Kidney (tissue), 14 donors: ENCODE measurements around the gene RUNDC3A. TPM values are rescaled to one million over a fixed set of nuclear protein-coding genes. Genes with fewer than 3 reads are reported as not detected.

Experiments used
- DNase-seq, 5 donors: peaks; one replicate each; pipeline ENCODE4 v3.0.0-alpha.2; 2013 to 2020
- FAIRE-seq: peaks from 2 replicates; lab custom pipeline; 2012; peaks lifted over from hg19 to GRCh38; lab: Jason Lieb, UNC
- H3K27ac ChIP-seq, 2 donors: one replicate each; pipeline ENCODE4 v1.7.0; 2013; ENCODE audit warnings: low read depth in 2 of 2, low read length in 2 of 2, inconsistent platforms in 1 of 2
- H3K27me3 ChIP-seq: one replicate; pipeline ENCODE4 v1.7.1; 2013; ENCODE audit warnings: low read length, inconsistent platforms; ENCODE audit not compliant: control insufficient read depth, insufficient read depth
- H3K36me3 ChIP-seq, 3 donors: one replicate each; pipeline versions ENCODE4 v1.7.0 to v1.7.1; 2013; ENCODE audit warnings: low read length in 3 of 3, control low read depth in 1 of 3, inconsistent platforms in 1 of 3; ENCODE audit not compliant: insufficient read depth in 3 of 3, control insufficient read depth in 2 of 3
- H3K4me1 ChIP-seq, 3 donors: one replicate each; pipeline versions ENCODE4 v1.7.0 to v1.7.1; 2013; ENCODE audit warnings: low read length in 3 of 3, inconsistent platforms in 1 of 3, low read depth in 1 of 3; ENCODE audit not compliant: control insufficient read depth in 2 of 3, insufficient read depth in 2 of 3
- H3K4me3 ChIP-seq, 3 donors: one replicate each; pipeline versions ENCODE4 v1.7.0 to v1.8.1; 2013; ENCODE audit warnings: low read length in 3 of 3, control low read depth in 1 of 3, inconsistent platforms in 1 of 3
- H3K9ac ChIP-seq, 3 donors: one replicate each; pipeline versions ENCODE4 v1.7.0 to v1.7.1; 2013; ENCODE audit warnings: low read length in 3 of 3, control low read depth in 1 of 3, inconsistent platforms in 1 of 3
- H3K9me3 ChIP-seq, 3 donors: one replicate each; pipeline versions ENCODE4 v1.7.0 to v1.7.1; 2013; ENCODE audit warnings: low read length in 3 of 3, control low read depth in 1 of 3, inconsistent platforms in 1 of 3; ENCODE audit not compliant: control insufficient read depth in 2 of 3, insufficient read depth in 1 of 3
- intact Hi-C: fragments of 100-400 bp; cut with DNase I; formaldehyde crosslinking; loops from one replicate; pipeline ENCODE4 v1.11.1; 2022
- polyA plus RNA-seq: library from polyadenylated mRNA; stranded (reverse); fragments of 350-450 nt; fragmentation: Illumina TruSeq; extraction: RNeasy Lipid Tissue Mini Kit (QIAGEN cat#74804); gene quantifications from one replicate; pipeline ENCODE4 v1.2.3, GENCODE V29; 2014; ENCODE audit warnings: low read depth, low replicate concordance; ENCODE audit not compliant: insufficient read depth
- total RNA-seq: library from RNA; stranded (reverse); fragmentation: NEBNext Ultra II Directional; extraction: Animal tissue kit (Norgen Biotek cat#: 25700); gene quantifications from one replicate; pipeline ENCODE4 v1.2.1, GENCODE V29; 2021
- TF ChIP-seq, protein P1 (sequence below): IDR thresholded peaks from 3 replicates; pipeline ENCODE4 v1.5.1; 2012; ENCODE audit warnings: mild to moderate bottlenecking, moderate library complexity, borderline replicate concordance; ENCODE audit not compliant: insufficient read depth; ENCODE audit errors: extremely low read depth
- donor health status: control.
- donor health status: control.
- donor health status: control.
- donor health status: control.
- donor health status: control.
- donor health status: DM: yes; HTN: yes; CAD: no.
- donor health status: Normal renal cell carcinoma (clear cell type).

Gene RUNDC3A
- total and polyA plus RNA-seq, 2 donors from 2014 or later, result 2.2 to 6.4 TPM

GRCh38 chr17:44356241-44356640 lies 47.8 kb downstream of the RUNDC3A start:
- no peak for FAIRE-seq
- no peak for DNase-seq
- TF ChIP-seq, protein P1, sequence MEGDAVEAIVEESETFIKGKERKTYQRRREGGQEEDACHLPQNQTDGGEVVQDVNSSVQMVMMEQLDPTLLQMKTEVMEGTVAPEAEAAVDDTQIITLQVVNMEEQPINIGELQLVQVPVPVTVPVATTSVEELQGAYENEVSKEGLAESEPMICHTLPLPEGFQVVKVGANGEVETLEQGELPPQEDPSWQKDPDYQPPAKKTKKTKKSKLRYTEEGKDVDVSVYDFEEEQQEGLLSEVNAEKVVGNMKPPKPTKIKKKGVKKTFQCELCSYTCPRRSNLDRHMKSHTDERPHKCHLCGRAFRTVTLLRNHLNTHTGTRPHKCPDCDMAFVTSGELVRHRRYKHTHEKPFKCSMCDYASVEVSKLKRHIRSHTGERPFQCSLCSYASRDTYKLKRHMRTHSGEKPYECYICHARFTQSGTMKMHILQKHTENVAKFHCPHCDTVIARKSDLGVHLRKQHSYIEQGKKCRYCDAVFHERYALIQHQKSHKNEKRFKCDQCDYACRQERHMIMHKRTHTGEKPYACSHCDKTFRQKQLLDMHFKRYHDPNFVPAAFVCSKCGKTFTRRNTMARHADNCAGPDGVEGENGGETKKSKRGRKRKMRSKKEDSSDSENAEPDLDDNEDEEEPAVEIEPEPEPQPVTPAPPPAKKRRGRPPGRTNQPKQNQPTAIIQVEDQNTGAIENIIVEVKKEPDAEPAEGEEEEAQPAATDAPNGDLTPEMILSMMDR, result no peak
- Histone ChIP-seq H3K4me1 (peaks cover 3 to 6% (median 3%) of the 10 kb centered on the region in 3 donors), H3K27me3 (no peaks in the 10 kb centered on the region), H3K36me3 (peaks cover 0 to 6% (median 5%) of the 10 kb centered on the region in 3 donors), H3K9me3 (no peaks in the 10 kb centered on the region), H3K9ac (no peak overlapping the region), H3K27ac (no peak overlapping the region), H3K4me3 (no peak overlapping the region)
- intact Hi-C loops, result no loop called here

DNA sequence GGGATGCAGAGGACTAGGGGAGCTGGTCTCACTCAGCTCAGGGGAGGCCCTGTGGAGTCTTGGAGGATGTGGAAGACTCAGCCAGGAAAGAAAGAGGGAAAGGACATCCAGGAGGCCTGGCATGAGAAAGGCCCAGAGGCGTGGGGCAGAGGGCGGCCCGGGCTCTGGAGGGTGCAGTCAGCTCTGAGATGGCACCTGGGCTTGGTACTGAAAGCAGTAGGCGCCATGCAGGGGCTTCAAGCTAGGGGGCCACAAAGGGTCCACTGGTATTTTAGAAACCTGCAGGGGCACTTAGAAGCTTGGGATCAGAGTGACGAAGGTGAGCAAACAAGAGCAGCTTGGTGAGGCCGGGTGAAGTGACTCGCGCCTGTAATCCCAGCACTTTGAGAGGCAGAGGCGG lies 49.7 kb downstream of the RUNDC3A start:
- Histone ChIP-seq H3K4me1 (peaks cover 5 to 9% (median 5%) of the 10 kb centered on the region in 3 donors), H3K9me3 (no peaks in the 10 kb centered on the region), H3K27ac (no peak overlapping the region), H3K9ac (no peak overlapping the region), H3K27me3 (no peaks in the 10 kb centered on the region), H3K4me3 (no peak overlapping the region), H3K36me3 (no peaks in the 10 kb centered on the region)
- TF ChIP-seq, protein P1, result no peak
- FAIRE-seq, result no peak
- intact Hi-C loops, result no loop called here
- no peak for DNase-seq

GRCh38 chr17:44359006-44359405 lies 50.6 kb downstream of the RUNDC3A start:
- Histone ChIP-seq H3K9me3 (no peaks in the 10 kb centered on the region), H3K27me3 (no peaks in the 10 kb centered on the region), H3K4me3 (no peak overlapping the region), H3K9ac (no peak overlapping the region), H3K4me1 (peaks cover 5 to 9% (median 5%) of the 10 kb centered on the region in 3 donors), H3K36me3 (no peaks in the 10 kb centered on the region), H3K27ac (no peak overlapping the region)
- FAIRE-seq (no peak), DNase-seq (no peak)
- TF ChIP-seq, protein P1, result no peak
- intact Hi-C loops, result no loop called here
